Fibroblast of skin of left quadriceps (primary cell): ENCODE measurements around the gene NEUROG3.

Source experiments
- DNase-seq, 2 experiments: peaks; one replicate each; pipeline ENCODE4 v3.0.0-alpha.2; 2013; ENCODE audit warnings: low read depth in 2 of 2

Gene NEUROG3

GRCh38 chr10:69573056-69573806 is at the start of gene NEUROG3:
Gene NEUROG3 (minus strand): TSS chr10:69573422. CDS start chr10:69573043, 379 bp downstream.
- DNase-seq, result no peak

GRCh38 chr10:69620625-69621024 is 47.4 kb upstream of the NEUROG3 start:
- no peak for DNase-seq

GRCh38 chr10:69619626-69620025 is 46.4 kb upstream of the NEUROG3 start:
- no peak for DNase-seq

GRCh38 chr10:69618746-69619145 is 45.5 kb upstream of the NEUROG3 start:
- no peak for DNase-seq

- no peak for DNase-seq
Measured at GRCh38 chr10:69616358-69616757, 43.1 kb upstream of the NEUROG3 start.

- DNase-seq, result no peak
Measured at GRCh38 chr10:69614130-69614529, 40.9 kb upstream of the NEUROG3 start.

GRCh38 chr10:69612760-69613159 is 39.5 kb upstream of the NEUROG3 start:
- no peak for DNase-seq

- DNase-seq, result no peak
Measured at GRCh38 chr10:69609077-69609476, 35.9 kb upstream of the NEUROG3 start.

- DNase-seq, result no peak
Measured at GRCh38 chr10:69600761-69601330, 27.6 kb upstream of the NEUROG3 start.

- DNase-seq, result no peak
Measured at GRCh38 chr10:69588358-69588757, 15.1 kb upstream of the NEUROG3 start.

GRCh38 chr10:69584624-69585023 is 11.4 kb upstream of the NEUROG3 start:
- no peak for DNase-seq

GRCh38 chr10:69583106-69583505 is 9.9 kb upstream of the NEUROG3 start:
- no peak for DNase-seq

GRCh38 chr10:69580435-69580834 is 7.2 kb upstream of the NEUROG3 start:
- DNase-seq, result no peak

- no peak for DNase-seq
Measured at GRCh38 chr10:69579464-69580060, 6.3 kb upstream of the NEUROG3 start.

- no peak for DNase-seq
Measured at GRCh38 chr10:69578508-69578991, 5.3 kb upstream of the NEUROG3 start.

GRCh38 chr10:69577268-69578232 is 4.3 kb upstream of the NEUROG3 start:
- DNase-seq, result no peak

GRCh38 chr10:69576334-69577011 is 3.3 kb upstream of the NEUROG3 start:
- DNase-seq, result no peak

GRCh38 chr10:69575164-69575722 is 2.0 kb upstream of the NEUROG3 start:
- DNase-seq, result no peak

GRCh38 chr10:69574571-69574978 is 1.4 kb upstream of the NEUROG3 start:
- no peak for DNase-seq

- DNase-seq, result no peak
Measured at GRCh38 chr10:69572159-69573055, 815 bp downstream of the NEUROG3 start.
